Body of pancreas (tissue), 4 donors: ENCODE data around the gene FOXL2.

Experiments
- POLR2A ChIP-seq, 3 donors: fragments of 450-650 bp; IDR thresholded peaks; one replicate each; pipeline ENCODE4 v1.6.1; 2016; ENCODE audit warnings: antibody characterized with exemption in 3 of 3, mild to moderate bottlenecking in 2 of 3
- TF ChIP-seq, protein P1 (sequence below), 7 experiments: fragments of 450-650 bp in 4 of 7; fragments of 200-600 bp in 3 of 7; sonication (generic) in 3 of 7; IDR thresholded peaks; one replicate each; pipeline ENCODE4 v1.5.1; 2016 to 2019; ENCODE audit warnings: antibody characterized with exemption in 7 of 7

DNA sequence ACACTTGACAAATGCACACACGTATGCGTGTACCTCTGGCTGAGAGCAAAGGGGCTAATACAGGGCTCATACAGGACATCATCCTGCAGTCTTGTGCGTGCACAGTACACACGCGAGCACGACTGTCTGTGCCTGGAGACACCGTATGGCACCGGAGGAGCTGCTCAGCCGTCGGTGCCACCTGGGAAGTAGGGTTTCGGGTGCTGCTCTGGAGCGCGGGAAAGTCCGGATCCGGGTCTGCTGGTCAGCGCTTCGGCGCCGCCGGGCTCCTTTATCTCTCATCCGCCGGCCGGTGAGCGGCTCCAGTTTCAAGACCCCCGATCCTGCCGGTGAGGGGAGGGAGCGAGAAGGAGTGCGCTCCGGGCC, 9.3 kb downstream of the FOXL2 start:
- no peak for TF ChIP-seq POLR2A (IDR thresholded peaks at IDR 0.05)
- TF ChIP-seq, protein P1, sequence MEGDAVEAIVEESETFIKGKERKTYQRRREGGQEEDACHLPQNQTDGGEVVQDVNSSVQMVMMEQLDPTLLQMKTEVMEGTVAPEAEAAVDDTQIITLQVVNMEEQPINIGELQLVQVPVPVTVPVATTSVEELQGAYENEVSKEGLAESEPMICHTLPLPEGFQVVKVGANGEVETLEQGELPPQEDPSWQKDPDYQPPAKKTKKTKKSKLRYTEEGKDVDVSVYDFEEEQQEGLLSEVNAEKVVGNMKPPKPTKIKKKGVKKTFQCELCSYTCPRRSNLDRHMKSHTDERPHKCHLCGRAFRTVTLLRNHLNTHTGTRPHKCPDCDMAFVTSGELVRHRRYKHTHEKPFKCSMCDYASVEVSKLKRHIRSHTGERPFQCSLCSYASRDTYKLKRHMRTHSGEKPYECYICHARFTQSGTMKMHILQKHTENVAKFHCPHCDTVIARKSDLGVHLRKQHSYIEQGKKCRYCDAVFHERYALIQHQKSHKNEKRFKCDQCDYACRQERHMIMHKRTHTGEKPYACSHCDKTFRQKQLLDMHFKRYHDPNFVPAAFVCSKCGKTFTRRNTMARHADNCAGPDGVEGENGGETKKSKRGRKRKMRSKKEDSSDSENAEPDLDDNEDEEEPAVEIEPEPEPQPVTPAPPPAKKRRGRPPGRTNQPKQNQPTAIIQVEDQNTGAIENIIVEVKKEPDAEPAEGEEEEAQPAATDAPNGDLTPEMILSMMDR (IDR thresholded peaks at IDR 0.05): no peak
